Gastrocnemius medialis (tissue), 4 donors: ENCODE results near the gene CA10.

Experiments
- POLR2A ChIP-seq, 2 donors: fragments of 450-650 bp; IDR thresholded peaks; one replicate each; pipeline ENCODE4 v1.6.1; 2017; ENCODE audit warnings: antibody characterized with exemption in 2 of 2, mild to moderate bottlenecking in 2 of 2, moderate library complexity in 2 of 2
- TF ChIP-seq, protein P1 (sequence below), 5 experiments: fragments of 450-650 bp in 3 of 5; fragments of 200-600 bp in 2 of 5; sonication (generic) in 2 of 5; IDR thresholded peaks in 4 of 5; conservative IDR thresholded peaks in 1 of 5; 1 replicate in 4 of 5; 2 replicates in 1 of 5; pipeline ENCODE4 v1.5.1; 2016 to 2019; ENCODE audit warnings: antibody characterized with exemption in 5 of 5, mild to moderate bottlenecking in 3 of 5, moderate library complexity in 3 of 5

GRCh38 chr17:51700011-51700760 lies 458.3 kb downstream of the CA10 start:
- TF ChIP-seq, protein P1, sequence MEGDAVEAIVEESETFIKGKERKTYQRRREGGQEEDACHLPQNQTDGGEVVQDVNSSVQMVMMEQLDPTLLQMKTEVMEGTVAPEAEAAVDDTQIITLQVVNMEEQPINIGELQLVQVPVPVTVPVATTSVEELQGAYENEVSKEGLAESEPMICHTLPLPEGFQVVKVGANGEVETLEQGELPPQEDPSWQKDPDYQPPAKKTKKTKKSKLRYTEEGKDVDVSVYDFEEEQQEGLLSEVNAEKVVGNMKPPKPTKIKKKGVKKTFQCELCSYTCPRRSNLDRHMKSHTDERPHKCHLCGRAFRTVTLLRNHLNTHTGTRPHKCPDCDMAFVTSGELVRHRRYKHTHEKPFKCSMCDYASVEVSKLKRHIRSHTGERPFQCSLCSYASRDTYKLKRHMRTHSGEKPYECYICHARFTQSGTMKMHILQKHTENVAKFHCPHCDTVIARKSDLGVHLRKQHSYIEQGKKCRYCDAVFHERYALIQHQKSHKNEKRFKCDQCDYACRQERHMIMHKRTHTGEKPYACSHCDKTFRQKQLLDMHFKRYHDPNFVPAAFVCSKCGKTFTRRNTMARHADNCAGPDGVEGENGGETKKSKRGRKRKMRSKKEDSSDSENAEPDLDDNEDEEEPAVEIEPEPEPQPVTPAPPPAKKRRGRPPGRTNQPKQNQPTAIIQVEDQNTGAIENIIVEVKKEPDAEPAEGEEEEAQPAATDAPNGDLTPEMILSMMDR (IDR thresholded peaks at IDR 0.05 in 4 of 5, conservative IDR thresholded peaks at IDR 0.05 in 1 of 5): no peak
- TF ChIP-seq POLR2A (IDR thresholded peaks at IDR 0.05): no peak
